ENCODE measurements around the gene PADI2.

Gene PADI2

GRCh38 chr1:17119076-17119772 is at the start of gene PADI2:
TSS of gene PADI2 (minus strand) at chr1:17119451. CDS start at chr1:17119371, 80 bp downstream.
- peak; percentile 62 for DNase-seq (ENCODE audit: insufficient read length, low spot score)

GRCh38 chr1:17168091-17168876 is 49.0 kb upstream of the PADI2 start:
- DNase-seq (ENCODE audit: insufficient read length, low spot score) (no peak), FAIRE-seq (no peak)

More at GRCh38 chr1:17119076-17119772, at the start of gene PADI2:
- FAIRE-seq: no peak

DNA sequence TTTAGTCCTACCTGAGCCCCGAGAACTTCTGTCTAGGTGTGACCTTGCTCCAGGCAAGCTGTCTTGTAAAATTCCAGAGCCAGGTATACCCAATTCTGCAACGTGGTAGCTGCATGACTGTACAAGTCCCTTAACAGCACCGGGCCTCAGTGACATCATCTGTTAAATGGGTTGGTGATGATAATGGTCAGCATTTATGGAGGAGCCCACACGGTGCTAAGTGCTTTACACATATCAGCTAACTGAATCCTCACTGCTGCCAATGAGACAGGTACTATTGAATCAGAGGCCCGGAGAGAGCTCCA is 48.5 kb upstream of the PADI2 start:
- FAIRE-seq (no peak), DNase-seq (ENCODE audit: insufficient read length, low spot score) (no peak)

DNA sequence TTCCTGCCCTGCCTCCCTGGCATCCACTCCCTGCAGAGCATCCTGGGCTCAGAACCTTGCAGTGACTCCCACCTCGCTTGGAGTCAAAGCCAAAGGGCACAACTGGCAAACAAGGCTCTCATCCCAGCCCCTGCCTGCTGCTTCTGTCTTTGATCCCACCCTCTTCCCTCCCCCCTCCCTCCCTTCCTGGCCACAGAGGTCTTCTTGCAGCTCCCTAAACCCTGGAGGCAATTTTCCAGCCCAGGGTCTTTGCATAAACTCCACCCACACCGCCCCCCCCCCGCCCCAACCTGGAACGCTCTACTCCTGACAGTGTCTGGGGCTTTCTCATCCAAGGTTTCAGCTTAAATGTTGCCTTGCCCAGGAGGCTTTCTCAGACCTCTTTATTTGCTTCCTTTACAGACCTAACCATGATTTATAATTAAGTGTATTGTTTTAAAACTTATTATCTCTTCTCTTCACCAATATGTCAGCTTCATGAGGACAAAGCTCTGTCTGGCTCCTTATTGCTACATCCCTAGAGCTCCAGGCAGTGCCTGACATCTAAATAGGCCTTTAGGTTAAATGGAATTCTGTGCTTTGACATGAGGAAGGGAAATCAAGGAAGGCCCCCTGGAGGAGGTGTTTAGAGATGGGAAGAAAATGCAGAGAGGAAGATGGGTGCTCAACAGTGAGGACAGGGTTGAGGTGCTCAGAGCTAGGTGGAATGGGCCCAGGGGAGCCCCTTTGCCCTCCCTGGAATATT is 48.0 kb upstream of the PADI2 start:
- FAIRE-seq (no peak), DNase-seq (ENCODE audit: insufficient read length, low spot score) (no peak)

GRCh38 chr1:17165823-17166222 is 46.6 kb upstream of the PADI2 start:
- FAIRE-seq: no peak
- no peak for DNase-seq (ENCODE audit: insufficient read length, low spot score)

DNA sequence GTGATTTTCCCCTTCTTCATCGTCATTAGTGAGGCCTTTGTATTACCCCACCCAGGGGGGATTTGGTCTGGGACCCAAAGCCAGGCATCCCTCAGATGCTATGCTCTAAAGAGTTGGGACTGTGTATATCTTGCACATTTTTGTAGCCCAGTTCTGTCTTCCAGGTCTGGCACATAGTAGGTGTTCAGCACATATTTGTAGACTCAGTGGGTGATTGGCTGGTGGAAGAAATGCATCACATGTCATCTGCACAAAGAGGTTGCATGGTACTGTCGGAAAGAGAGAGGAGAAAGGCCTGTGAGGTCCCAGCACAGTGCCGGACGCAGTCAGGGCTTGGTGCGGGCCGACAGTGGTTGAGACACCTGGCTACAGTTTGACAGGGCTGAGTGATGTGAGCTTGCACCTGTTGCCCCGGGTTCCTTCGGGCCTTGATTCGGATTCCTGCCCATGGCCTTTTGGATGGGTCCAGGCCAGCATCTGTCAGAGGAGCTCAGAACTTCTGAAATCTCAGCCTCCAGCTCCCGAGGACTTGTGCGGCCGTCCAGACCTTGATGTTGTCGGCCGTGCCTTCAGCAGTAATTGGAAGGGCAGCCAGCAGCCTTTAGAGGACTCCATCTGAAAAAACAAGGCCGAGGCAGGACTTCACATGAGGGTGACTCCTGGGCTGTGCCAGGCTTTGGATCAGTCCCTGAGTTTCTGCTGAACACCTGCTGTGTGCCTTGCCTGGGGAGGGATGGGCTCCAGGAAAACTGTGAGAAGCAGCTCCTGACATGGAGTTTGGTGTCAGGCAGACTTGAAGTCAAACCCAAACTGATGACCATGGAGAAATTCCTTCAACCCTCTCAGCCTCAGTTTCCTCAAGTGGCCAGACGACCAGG is 44.8 kb upstream of the PADI2 start:
- DNase-seq (ENCODE audit: insufficient read length, low spot score) (no peak), FAIRE-seq (no peak)

- no peak for FAIRE-seq
- DNase-seq (ENCODE audit: insufficient read length, low spot score): no peak
Measured at GRCh38 chr1:17163371-17163770, 44.1 kb upstream of the PADI2 start.

DNA sequence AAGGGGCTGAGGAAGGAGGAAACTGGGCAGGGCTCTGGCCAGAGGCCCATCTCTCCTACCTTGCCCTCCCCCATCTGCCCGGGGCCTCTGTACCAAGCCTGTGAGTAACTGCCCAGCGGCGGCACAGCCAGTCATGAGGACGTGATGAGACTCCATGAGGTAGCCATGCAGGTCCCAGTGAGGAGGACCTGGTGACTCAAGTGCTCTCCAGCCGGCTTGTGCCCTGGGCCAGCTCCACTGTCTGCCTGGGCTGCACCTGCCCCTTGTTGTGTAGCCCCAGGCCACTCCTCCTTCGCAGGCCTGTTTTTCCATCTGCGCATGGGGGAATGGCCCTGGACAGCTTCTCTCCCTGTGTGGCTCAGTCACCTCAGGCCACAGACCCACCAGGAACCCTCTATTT is 43.7 kb upstream of the PADI2 start:
- DNase-seq (ENCODE audit: insufficient read length, low spot score): no peak
- no peak for FAIRE-seq

DNA sequence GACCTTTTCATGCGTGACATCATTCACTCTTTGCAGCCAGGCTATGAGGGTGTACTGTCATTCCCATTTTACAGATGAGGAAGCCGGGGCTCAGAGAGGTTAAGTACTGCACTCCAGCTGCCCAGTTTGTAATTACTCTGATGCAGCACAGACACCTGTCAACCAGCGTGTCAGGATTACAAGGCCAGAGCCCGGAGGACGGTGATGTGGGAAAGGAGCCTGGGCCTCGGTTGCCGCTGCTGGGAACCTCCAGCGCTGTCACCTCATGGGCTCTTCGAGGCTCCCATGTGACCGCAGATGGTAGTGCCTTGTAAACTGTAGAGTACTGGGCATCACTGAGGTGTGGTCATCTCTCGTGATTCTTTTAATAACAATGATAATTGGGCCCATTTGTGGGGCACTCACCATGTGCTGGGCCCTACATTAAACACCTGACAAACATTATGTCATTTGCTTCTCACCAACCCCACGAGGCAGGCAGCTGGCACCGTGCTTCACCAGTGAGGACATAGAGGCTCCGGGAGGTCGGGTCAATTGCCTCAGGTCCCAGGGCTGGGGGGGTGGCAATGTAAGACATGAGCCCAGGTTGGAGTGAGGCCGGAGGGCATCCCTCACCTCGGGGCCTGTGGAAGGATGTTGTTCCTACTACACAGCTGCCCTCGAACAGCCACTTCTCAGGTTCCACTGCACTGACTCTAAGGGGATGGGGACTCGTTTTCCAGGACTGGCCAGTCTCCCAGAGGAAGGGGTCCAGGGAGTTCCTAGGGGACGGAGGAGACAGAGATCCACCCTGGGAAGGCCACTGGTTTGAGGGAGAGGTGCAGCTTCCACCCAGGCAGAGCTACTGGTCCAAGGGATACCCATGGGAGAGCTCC is 42.9 kb upstream of the PADI2 start:
- DNase-seq (ENCODE audit: insufficient read length, low spot score) (no peak), FAIRE-seq (no peak)

DNA sequence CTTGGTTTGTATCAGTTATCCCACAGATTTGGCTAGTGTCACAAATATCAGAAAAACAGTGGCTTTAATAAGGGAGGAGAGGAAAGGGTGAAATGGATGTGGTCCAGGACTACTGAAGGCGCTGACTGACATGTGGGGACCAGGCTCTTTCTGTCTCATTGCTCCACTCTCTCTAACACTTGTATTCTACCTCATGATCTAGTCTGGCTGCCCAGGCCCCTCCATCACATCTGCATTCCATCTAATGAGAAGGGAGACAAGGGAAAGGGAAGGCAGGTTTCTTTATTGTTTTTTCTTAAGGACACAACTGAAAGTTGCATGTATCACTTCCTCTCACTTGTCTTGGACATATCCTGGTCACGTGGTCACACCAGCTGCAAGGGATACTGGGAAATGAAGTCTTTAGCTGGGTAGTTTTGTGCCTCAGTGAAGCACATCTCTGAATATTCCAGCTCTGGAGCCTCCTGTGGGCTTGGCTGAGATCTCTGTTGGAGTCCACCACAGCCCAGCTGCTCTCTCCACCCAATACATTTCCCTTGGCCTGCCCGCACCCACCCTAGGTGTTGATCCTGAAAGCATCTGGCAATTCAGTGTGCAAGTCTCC is 42.0 kb upstream of the PADI2 start:
- FAIRE-seq (no peak), DNase-seq (ENCODE audit: insufficient read length, low spot score) (peak; percentile 17)

DNA sequence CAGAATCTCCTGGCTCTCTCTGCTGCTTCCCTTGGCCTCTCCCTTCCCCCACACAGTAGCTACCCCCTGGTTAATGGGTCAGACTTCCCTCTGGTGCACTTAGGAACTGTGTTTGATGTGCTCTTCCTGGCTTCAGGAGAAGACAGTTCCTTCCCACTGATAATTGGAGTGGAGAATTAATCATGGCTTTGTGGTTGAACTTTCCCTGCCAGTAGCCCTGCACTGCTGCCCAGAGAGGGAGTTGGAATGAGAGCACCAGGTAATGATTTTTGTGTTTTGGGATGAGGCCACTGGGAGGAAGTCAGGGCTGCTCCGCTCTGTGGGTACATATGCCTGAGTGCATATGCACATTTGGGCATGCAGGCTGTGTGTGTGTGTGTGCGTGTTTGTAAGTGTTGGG is 39.7 kb upstream of the PADI2 start:
- FAIRE-seq (no peak), DNase-seq (ENCODE audit: insufficient read length, low spot score) (no peak)

DNA sequence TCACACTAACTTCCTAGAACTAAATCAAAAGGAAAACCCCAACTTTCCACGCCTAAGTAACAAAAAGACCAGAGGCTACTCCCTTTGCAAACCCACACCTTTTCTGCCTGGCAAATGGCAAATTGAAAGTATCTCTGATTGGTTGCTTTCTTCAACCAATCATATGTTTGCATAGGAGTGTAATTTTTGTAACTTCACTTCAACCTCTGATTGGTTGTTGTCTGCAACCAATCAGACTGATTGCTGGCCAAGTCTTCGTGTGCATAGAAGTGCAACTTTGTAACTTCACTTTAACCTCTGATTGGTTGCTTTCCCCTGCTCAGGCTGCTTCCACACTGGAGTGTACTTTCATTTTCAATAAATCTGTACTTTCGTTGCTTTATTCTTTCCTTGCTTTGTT is 36.9 kb upstream of the PADI2 start:
- FAIRE-seq (no peak), DNase-seq (ENCODE audit: insufficient read length, low spot score) (no peak)

GRCh38 chr1:17155257-17155920 is 36.1 kb upstream of the PADI2 start:
- no peak for DNase-seq (ENCODE audit: insufficient read length, low spot score)
- FAIRE-seq: no peak

DNA sequence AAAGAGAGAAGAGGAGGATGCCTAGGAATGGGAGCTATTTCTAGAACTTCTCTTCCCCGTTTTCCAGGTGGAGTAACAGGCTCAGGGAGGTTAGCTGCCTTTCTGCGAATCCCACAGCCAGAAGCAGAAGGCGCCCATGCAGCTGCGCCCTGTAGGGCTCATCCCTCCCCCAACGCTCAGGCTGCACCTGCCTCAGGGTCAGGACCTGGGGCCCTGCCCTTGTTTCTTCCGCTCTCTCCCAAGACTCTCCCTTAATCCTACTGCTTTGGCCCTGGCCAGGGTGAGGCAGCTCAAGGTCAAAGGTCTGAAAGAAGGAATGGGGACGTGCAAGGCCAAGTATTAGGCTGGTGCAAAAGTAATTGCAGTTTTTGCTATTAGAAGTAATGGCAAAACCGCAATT is 30.5 kb upstream of the PADI2 start:
- no peak for FAIRE-seq
- DNase-seq (ENCODE audit: insufficient read length, low spot score): no peak

DNA sequence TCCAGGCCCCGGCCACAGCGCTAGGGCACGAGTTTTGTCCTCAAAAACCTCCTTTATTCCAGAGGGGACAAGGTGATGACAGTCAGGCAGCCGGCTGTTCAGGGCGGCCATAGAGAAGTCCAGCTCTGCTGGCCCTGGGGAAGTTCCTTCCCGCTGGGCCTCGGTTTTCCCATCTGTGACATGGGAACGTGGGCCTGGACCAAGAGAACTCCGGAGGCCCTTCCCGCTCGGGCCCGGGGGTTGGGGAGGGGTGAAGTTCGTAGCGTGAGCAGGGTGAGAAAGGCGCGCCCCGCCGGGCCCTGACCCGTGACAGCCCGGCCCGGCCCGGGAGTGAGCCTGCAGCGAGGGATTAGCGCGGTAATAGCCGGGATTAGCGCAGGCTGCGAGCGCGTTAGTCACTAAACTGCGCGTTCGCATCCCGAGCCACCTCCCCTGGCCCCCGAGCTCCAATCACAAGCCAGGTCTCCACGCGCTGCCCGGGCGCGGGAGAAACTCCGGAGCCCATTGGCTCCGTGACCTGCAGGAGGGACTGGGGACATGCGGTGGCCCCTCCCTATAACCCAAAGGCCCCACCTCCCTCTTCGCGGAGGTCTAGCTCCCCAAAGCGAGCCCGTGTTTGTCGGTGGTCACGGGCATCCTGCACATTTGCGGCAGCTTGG is 29.8 kb upstream of the PADI2 start:
- DNase-seq (ENCODE audit: insufficient read length, low spot score): no peak
- no peak for FAIRE-seq

GRCh38 chr1:17145648-17146047 is 26.4 kb upstream of the PADI2 start:
- no peak for FAIRE-seq
- no peak for DNase-seq (ENCODE audit: insufficient read length, low spot score)

- FAIRE-seq (no peak), DNase-seq (ENCODE audit: insufficient read length, low spot score) (no peak)
Measured at GRCh38 chr1:17143760-17144159, 24.5 kb upstream of the PADI2 start.

DNA sequence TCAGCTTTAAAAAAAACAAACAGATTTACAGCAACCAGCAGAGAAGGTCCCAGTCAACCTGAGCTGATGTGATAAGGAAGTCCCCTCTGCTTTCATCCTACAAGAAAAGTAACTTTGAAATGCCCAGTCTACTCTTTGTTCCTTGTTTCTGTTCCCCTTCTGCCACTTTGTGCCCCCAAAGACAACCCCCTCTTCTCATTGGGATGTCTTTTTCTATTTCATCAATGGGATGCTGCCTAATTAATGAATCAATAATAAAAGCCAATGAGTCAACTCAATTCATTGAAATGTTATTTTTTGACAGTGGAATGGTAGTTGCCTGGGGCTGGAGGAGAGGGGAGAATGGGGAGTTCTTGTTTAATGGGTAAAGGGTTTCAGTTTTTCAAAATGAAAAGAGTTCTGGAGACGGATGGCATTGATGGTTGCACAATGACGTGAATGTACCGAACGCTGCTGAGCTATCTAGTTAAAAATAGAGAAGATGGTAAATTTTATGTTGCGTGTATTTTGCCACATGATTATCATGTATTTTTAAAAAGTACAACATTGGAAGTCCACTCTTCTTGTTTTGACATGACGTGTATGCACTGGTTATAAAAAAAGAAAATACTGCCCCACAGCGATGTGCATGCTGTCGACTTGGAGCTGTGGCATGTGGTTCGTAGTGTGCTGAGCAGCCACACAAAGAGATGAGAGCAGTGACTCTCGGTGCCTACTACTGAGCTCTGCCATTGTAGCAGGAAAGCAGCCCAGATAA is 22.4 kb upstream of the PADI2 start:
- FAIRE-seq: peak; percentile 33
- DNase-seq (ENCODE audit: insufficient read length, low spot score): no peak
